GM21786 (cell line): Measurements from ENCODE around the gene PSD.
A peak's percentile ranks its signal among the peaks of the same experiment; 100 is the strongest.
"Not testable (repeated sequence)": the region's sequence is repeated elsewhere in the genome, so short reads cannot be mapped to it uniquely, and the experiment has no call there.

Source experiments
- ATAC-seq: cut with Tn5 transposase; IDR thresholded peaks from one replicate; pipeline ENCODE4 v1.9.1; 2021; ENCODE audit not compliant: unreplicated experiment

Gene PSD

GRCh38 chr10:102418622-102419268, at the start of gene PSD:
TSS of gene PSD (minus strand) at chr10:102418785. CDS start at chr10:102417038, 1,747 bp downstream.
- no peak for ATAC-seq

GRCh38 chr10:102467971-102468438, 49.4 kb upstream of the PSD start:
- ATAC-seq: no peak

- ATAC-seq: no peak
Observed at GRCh38 chr10:102467318-102467717, 48.7 kb upstream of the PSD start.

GRCh38 chr10:102465466-102465865, 46.9 kb upstream of the PSD start:
- no peak for ATAC-seq

- ATAC-seq: no peak
Observed at GRCh38 chr10:102463983-102464382, 45.4 kb upstream of the PSD start.

GRCh38 chr10:102462512-102463054, 44.0 kb upstream of the PSD start:
- no peak for ATAC-seq

- ATAC-seq: peak; percentile 83
Observed at GRCh38 chr10:102461187-102462054, 42.8 kb upstream of the PSD start.

- peak; percentile 26 for ATAC-seq
Observed at GRCh38 chr10:102460836-102461186, 42.2 kb upstream of the PSD start.

- ATAC-seq: no peak
Observed at GRCh38 chr10:102458656-102459055, 40.1 kb upstream of the PSD start.

- no peak for ATAC-seq
Observed at GRCh38 chr10:102457591-102458150, 39.1 kb upstream of the PSD start.

- no peak for ATAC-seq
Observed at GRCh38 chr10:102455893-102456471, 37.4 kb upstream of the PSD start.

- not testable (repeated sequence) for ATAC-seq
Observed at GRCh38 chr10:102454662-102455487, 36.3 kb upstream of the PSD start.

GRCh38 chr10:102453502-102453901, 34.9 kb upstream of the PSD start:
- ATAC-seq: no peak

GRCh38 chr10:102452672-102453340, 34.2 kb upstream of the PSD start:
- ATAC-seq: no peak

GRCh38 chr10:102451105-102451969, 32.8 kb upstream of the PSD start, which contains the start of gene C10orf95:
TSS of gene C10orf95 (minus strand) at chr10:102451543. CDS start at chr10:102451093, 450 bp downstream.
- ATAC-seq: no peak

GRCh38 chr10:102450374-102451104, 32.0 kb upstream of the PSD start:
- ATAC-seq: peak; percentile 66

- ATAC-seq: no peak
Observed at GRCh38 chr10:102450124-102450373, 31.5 kb upstream of the PSD start.

- ATAC-seq: no peak
Observed at GRCh38 chr10:102449321-102450123, 30.9 kb upstream of the PSD start.
